ENCODE data around the gene URB1.
A peak's percentile ranks its signal among the peaks of the same experiment; 100 is the strongest.

The URB1 gene

GRCh38 chr21:32423320-32424190, 30.7 kb upstream of the URB1 start:
- Histone ChIP-seq H3K4me1 (ENCODE audit: control insufficient read depth, insufficient read depth, low read length) (no peaks in the 10 kb centered on the region), H3K4me3 (ENCODE audit: low read depth, low read length) (no peak overlapping the region), H3K36me3 (ENCODE audit: control insufficient read depth in 2 of 2, insufficient read depth in 1 of 2, low read length in 2 of 2) (no peaks in the 10 kb centered on the region), H3K27ac (ENCODE audit: extremely low read depth, low read depth, low read length) (no peak overlapping the region), H3K9me3 (ENCODE audit: control insufficient read depth, insufficient read depth, low read depth, low read length) (no peaks in the 10 kb centered on the region)
- ChIA-PET POLR2A (no interaction called here), CTCF (interaction anchor here (1.5 kb wide), 1 partner anchor 9 kb away, joined by 3 read pairs; no protein-coding TSS in a partner anchor)
- no peak for TF ChIP-seq KLF1 (tag by site-specific recombination; IDR thresholded peaks at IDR 0.05)
- TF ChIP-seq, protein P1, sequence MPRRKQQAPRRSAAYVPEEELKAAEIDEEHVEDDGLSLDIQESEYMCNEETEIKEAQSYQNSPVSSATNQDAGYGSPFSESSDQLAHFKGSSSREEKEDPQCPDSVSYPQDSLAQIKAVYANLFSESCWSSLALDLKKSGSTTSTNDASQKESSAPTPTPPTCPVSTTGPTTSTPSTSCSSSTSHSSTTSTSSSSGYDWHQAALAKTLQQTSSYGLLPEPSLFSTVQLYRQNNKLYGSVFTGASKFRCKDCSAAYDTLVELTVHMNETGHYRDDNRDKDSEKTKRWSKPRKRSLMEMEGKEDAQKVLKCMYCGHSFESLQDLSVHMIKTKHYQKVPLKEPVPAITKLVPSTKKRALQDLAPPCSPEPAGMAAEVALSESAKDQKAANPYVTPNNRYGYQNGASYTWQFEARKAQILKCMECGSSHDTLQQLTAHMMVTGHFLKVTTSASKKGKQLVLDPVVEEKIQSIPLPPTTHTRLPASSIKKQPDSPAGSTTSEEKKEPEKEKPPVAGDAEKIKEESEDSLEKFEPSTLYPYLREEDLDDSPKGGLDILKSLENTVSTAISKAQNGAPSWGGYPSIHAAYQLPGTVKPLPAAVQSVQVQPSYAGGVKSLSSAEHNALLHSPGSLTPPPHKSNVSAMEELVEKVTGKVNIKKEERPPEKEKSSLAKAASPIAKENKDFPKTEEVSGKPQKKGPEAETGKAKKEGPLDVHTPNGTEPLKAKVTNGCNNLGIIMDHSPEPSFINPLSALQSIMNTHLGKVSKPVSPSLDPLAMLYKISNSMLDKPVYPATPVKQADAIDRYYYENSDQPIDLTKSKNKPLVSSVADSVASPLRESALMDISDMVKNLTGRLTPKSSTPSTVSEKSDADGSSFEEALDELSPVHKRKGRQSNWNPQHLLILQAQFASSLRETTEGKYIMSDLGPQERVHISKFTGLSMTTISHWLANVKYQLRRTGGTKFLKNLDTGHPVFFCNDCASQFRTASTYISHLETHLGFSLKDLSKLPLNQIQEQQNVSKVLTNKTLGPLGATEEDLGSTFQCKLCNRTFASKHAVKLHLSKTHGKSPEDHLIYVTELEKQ (tag by site-specific recombination; IDR thresholded peaks at IDR 0.05; ENCODE audit: borderline replicate concordance), result no peak
- TF ChIP-seq, protein P2, sequence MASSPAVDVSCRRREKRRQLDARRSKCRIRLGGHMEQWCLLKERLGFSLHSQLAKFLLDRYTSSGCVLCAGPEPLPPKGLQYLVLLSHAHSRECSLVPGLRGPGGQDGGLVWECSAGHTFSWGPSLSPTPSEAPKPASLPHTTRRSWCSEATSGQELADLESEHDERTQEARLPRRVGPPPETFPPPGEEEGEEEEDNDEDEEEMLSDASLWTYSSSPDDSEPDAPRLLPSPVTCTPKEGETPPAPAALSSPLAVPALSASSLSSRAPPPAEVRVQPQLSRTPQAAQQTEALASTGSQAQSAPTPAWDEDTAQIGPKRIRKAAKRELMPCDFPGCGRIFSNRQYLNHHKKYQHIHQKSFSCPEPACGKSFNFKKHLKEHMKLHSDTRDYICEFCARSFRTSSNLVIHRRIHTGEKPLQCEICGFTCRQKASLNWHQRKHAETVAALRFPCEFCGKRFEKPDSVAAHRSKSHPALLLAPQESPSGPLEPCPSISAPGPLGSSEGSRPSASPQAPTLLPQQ (tag by site-specific recombination; IDR thresholded peaks at IDR 0.05), result no peak
- TF ChIP-seq ZNF777 (tag by site-specific recombination; IDR thresholded peaks at IDR 0.05; ENCODE audit: borderline replicate concordance), result no peak
- TF ChIP-seq GLI2 (tag by site-specific recombination; IDR thresholded peaks at IDR 0.05; ENCODE audit: borderline replicate concordance, low read depth), result no peak
- TF ChIP-seq, protein P3, sequence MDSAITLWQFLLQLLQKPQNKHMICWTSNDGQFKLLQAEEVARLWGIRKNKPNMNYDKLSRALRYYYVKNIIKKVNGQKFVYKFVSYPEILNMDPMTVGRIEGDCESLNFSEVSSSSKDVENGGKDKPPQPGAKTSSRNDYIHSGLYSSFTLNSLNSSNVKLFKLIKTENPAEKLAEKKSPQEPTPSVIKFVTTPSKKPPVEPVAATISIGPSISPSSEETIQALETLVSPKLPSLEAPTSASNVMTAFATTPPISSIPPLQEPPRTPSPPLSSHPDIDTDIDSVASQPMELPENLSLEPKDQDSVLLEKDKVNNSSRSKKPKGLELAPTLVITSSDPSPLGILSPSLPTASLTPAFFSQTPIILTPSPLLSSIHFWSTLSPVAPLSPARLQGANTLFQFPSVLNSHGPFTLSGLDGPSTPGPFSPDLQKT (IDR thresholded peaks at IDR 0.05; ENCODE audit: borderline replicate concordance, low read depth, low read length), result no peak

GRCh38 chr21:32422064-32422463, 29.3 kb upstream of the URB1 start:
- no peak overlapping the region for H3K4me3 ChIP-seq (ENCODE audit: low read depth, low read length)
- no peaks in the 10 kb centered on the region for H3K9me3 ChIP-seq (ENCODE audit: control insufficient read depth, insufficient read depth, low read depth, low read length)
- POLR2A ChIA-PET, result no interaction called here
- H3K27ac ChIP-seq (ENCODE audit: extremely low read depth, low read depth, low read length), result no peak overlapping the region
- no peaks in the 10 kb centered on the region for H3K4me1 ChIP-seq (ENCODE audit: control insufficient read depth, insufficient read depth, low read length)
- no peaks in the 10 kb centered on the region for H3K36me3 ChIP-seq (ENCODE audit: control insufficient read depth in 2 of 2, insufficient read depth in 1 of 2, low read length in 2 of 2)
- CTCF ChIA-PET, result interaction anchor here (1.0 to 1.5 kb wide), 3 partner anchors 8 to 179 kb away, joined by 3 to 5 read pairs (median 3); no protein-coding TSS in a partner anchor
- no peak for TF ChIP-seq ZNF324 (tag by site-specific recombination; IDR thresholded peaks at IDR 0.05)
- TF ChIP-seq SETDB1 (IDR thresholded peaks at IDR 0.05; ENCODE audit: insufficient read length, low read length), result peak; percentile 25
- TF ChIP-seq, protein P4, sequence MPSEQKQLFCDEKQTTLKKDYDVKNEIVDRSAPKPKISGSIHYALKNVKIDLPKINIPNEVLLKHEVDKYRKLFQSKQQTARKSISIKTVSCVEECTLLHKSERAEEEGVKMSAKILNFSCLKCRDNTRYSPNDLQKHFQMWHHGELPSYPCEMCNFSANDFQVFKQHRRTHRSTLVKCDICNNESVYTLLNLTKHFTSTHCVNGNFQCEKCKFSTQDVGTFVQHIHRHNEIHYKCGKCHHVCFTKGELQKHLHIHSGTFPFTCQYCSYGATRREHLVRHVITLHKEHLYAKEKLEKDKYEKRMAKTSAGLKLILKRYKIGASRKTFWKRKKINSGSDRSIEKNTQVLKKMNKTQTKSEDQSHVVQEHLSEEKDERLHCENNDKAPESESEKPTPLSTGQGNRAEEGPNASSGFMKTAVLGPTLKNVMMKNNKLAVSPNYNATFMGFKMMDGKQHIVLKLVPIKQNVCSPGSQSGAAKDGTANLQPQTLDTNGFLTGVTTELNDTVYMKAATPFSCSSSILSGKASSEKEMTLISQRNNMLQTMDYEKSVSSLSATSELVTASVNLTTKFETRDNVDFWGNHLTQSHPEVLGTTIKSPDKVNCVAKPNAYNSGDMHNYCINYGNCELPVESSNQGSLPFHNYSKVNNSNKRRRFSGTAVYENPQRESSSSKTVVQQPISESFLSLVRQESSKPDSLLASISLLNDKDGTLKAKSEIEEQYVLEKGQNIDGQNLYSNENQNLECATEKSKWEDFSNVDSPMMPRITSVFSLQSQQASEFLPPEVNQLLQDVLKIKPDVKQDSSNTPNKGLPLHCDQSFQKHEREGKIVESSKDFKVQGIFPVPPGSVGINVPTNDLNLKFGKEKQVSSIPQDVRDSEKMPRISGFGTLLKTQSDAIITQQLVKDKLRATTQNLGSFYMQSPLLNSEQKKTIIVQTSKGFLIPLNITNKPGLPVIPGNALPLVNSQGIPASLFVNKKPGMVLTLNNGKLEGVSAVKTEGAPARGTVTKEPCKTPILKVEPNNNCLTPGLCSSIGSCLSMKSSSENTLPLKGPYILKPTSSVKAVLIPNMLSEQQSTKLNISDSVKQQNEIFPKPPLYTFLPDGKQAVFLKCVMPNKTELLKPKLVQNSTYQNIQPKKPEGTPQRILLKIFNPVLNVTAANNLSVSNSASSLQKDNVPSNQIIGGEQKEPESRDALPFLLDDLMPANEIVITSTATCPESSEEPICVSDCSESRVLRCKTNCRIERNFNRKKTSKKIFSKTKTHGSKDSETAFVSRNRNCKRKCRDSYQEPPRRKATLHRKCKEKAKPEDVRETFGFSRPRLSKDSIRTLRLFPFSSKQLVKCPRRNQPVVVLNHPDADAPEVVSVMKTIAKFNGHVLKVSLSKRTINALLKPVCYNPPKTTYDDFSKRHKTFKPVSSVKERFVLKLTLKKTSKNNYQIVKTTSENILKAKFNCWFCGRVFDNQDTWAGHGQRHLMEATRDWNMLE (tag by site-specific recombination; conservative IDR thresholded peaks at IDR 0.05; ENCODE audit: low read depth), result peak; percentile 20; the same call in 1 of the 2 replicates
- 0 out of 2 replicates have a peak, but pooled peaks have one; percentile 47 for TF ChIP-seq ZNF610 (tag by site-specific recombination; IDR thresholded peaks at IDR 0.05; ENCODE audit: borderline replicate concordance)
- peak; percentile 70; the same call in 1 of the 2 replicates for TF ChIP-seq ZNF280D (tag by site-specific recombination; IDR thresholded peaks at IDR 0.05)
- TF ChIP-seq ZNF510 (tag by site-specific recombination; IDR thresholded peaks at IDR 0.05; ENCODE audit: insufficient replicate concordance), result peak; percentile 22
- TF ChIP-seq ZNF433 (tag by site-specific recombination; IDR thresholded peaks at IDR 0.05; ENCODE audit: low read depth), result no peak
- TF ChIP-seq, protein P5, sequence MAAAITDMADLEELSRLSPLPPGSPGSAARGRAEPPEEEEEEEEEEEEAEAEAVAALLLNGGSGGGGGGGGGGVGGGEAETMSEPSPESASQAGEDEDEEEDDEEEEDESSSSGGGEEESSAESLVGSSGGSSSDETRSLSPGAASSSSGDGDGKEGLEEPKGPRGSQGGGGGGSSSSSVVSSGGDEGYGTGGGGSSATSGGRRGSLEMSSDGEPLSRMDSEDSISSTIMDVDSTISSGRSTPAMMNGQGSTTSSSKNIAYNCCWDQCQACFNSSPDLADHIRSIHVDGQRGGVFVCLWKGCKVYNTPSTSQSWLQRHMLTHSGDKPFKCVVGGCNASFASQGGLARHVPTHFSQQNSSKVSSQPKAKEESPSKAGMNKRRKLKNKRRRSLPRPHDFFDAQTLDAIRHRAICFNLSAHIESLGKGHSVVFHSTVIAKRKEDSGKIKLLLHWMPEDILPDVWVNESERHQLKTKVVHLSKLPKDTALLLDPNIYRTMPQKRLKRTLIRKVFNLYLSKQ (tag by site-specific recombination; IDR thresholded peaks at IDR 0.05; ENCODE audit: borderline replicate concordance), result no peak
- no peak for TF ChIP-seq ZNF404 (tag by site-specific recombination; IDR thresholded peaks at IDR 0.05)

Measured in HEK293 (cell line).